ENCODE data around the gene MAD1L1.

- TF ChIP-seq GATA2 (IDR thresholded peaks at IDR 0.05; ENCODE audit: low read depth, low read length) (no peak), GATA3 (IDR thresholded peaks at IDR 0.05; ENCODE audit: low read depth, low read length) (no peak)
These were observed 346.2 kb downstream of the MAD1L1 start for GRCh38 chr7:1886361-1887064.
